ENCODE results near the gene SCNN1A.

GRCh38 chr12:6356374-6356820 lies 19.0 kb downstream of the SCNN1A start:
- TF ChIP-seq, protein P1, sequence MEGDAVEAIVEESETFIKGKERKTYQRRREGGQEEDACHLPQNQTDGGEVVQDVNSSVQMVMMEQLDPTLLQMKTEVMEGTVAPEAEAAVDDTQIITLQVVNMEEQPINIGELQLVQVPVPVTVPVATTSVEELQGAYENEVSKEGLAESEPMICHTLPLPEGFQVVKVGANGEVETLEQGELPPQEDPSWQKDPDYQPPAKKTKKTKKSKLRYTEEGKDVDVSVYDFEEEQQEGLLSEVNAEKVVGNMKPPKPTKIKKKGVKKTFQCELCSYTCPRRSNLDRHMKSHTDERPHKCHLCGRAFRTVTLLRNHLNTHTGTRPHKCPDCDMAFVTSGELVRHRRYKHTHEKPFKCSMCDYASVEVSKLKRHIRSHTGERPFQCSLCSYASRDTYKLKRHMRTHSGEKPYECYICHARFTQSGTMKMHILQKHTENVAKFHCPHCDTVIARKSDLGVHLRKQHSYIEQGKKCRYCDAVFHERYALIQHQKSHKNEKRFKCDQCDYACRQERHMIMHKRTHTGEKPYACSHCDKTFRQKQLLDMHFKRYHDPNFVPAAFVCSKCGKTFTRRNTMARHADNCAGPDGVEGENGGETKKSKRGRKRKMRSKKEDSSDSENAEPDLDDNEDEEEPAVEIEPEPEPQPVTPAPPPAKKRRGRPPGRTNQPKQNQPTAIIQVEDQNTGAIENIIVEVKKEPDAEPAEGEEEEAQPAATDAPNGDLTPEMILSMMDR (conservative IDR thresholded peaks at IDR 0.05 in 1 of 2, IDR thresholded peaks at IDR 0.05 in 1 of 2; ENCODE audit: low read depth in 1 of 2, low read length in 2 of 2), result no peak
- no peak for TF ChIP-seq EZH2 (IDR thresholded peaks at IDR 0.05; ENCODE audit: low read length, missing control alignments)
